SU-DHL-6 (cell line): Measurements from ENCODE around the gene WNT3.

ENCODE experiments used
- H2AFZ ChIP-seq: fragments of 200-600 bp; sonication (generic); 2 replicates; pipeline ENCODE4 v1.6.1; 2014; ENCODE audit warnings: low read depth, mild to moderate bottlenecking, moderate library complexity, mixed read lengths, antibody characterized with exemption, low read length; ENCODE audit not compliant: severe bottlenecking
- H3F3A ChIP-seq: fragments of 200-600 bp; shearing (Covaris generic); 2 replicates; pipeline ENCODE4 v1.6.0; 2016; ENCODE audit warnings: antibody characterized with exemption, mild to moderate bottlenecking; ENCODE audit not compliant: insufficient read depth
- H3K27ac ChIP-seq: fragments of 200-600 bp; sonication (generic); 2 replicates; pipeline ENCODE4 v1.5.1; 2016; ENCODE audit warnings: low read depth, mild to moderate bottlenecking, low read length, moderate library complexity, mixed read lengths
- H3K27me3 ChIP-seq: fragments of 200-600 bp; sonication (generic), shearing (Covaris generic); 2 replicates; pipeline ENCODE4 v1.6.0; 2014; ENCODE audit warnings: mild to moderate bottlenecking, low read length
- H3K36me3 ChIP-seq: fragments of 200-600 bp; sonication (generic); 2 replicates; pipeline ENCODE4 v1.6.1; 2014; ENCODE audit warnings: mild to moderate bottlenecking, low read length, mixed read lengths
- H3K4me2 ChIP-seq: fragments of 300-600, 200-600 bp; shearing (Covaris generic), sonication (generic); 2 replicates; pipeline ENCODE4 v1.6.0; 2014; ENCODE audit warnings: low read length, low read depth, mild to moderate bottlenecking; ENCODE audit not compliant: poor library complexity, severe bottlenecking
- H3K4me3 ChIP-seq: fragments of 200-600 bp; sonication (generic); 2 replicates; pipeline ENCODE4 v1.5.1; 2014; ENCODE audit warnings: antibody characterized with exemption, low read length, mild to moderate bottlenecking, mixed read lengths; ENCODE audit not compliant: insufficient read depth, poor library complexity, severe bottlenecking
- H3K79me2 ChIP-seq: fragments of 200-600 bp; sonication (generic); 2 replicates; pipeline ENCODE4 v1.6.1; 2014; ENCODE audit warnings: mild to moderate bottlenecking, low read length, moderate library complexity; ENCODE audit not compliant: insufficient read depth
- H3K9ac ChIP-seq: fragments of 200-600 bp; sonication (generic); 2 replicates; pipeline ENCODE4 v1.7.0; 2014; ENCODE audit warnings: mild to moderate bottlenecking, low read length
- H3K9me2 ChIP-seq: fragments of 200-600 bp; sonication (generic); replicated peaks from 2 replicates; pipeline ENCODE4 v1.6.1; 2014; ENCODE audit warnings: low read length; ENCODE audit not compliant: insufficient read depth
- H3K9me3 ChIP-seq: fragments of 200-600 bp; sonication (generic); 2 replicates; pipeline ENCODE4 v1.6.1; 2014; ENCODE audit warnings: low read length, mixed read lengths; ENCODE audit not compliant: insufficient read depth
- H4K20me1 ChIP-seq: fragments of 200-600 bp; sonication (generic); 2 replicates; pipeline ENCODE4 v1.6.1; 2014; ENCODE audit warnings: low read depth, mild to moderate bottlenecking, antibody characterized with exemption, low read length, moderate library complexity, mixed read lengths
- CTCF ChIP-seq: fragments of 200-600 bp; sonication (generic); IDR thresholded peaks from one replicate; pipeline ENCODE4 v1.5.1; 2017; ENCODE audit warnings: antibody characterized with exemption, mild to moderate bottlenecking, low read length, moderate library complexity; ENCODE audit not compliant: insufficient read depth, poor library complexity, severe bottlenecking
- EZH2phosphoT487 ChIP-seq: fragments of 200-600 bp; sonication (generic), shearing (Covaris generic); conservative IDR thresholded peaks from 2 replicates; pipeline ENCODE4 v1.6.1; 2018; ENCODE audit warnings: mild to moderate bottlenecking, antibody characterized with exemption, low read length, moderate library complexity, mixed read lengths

WNT3 gene

DNA sequence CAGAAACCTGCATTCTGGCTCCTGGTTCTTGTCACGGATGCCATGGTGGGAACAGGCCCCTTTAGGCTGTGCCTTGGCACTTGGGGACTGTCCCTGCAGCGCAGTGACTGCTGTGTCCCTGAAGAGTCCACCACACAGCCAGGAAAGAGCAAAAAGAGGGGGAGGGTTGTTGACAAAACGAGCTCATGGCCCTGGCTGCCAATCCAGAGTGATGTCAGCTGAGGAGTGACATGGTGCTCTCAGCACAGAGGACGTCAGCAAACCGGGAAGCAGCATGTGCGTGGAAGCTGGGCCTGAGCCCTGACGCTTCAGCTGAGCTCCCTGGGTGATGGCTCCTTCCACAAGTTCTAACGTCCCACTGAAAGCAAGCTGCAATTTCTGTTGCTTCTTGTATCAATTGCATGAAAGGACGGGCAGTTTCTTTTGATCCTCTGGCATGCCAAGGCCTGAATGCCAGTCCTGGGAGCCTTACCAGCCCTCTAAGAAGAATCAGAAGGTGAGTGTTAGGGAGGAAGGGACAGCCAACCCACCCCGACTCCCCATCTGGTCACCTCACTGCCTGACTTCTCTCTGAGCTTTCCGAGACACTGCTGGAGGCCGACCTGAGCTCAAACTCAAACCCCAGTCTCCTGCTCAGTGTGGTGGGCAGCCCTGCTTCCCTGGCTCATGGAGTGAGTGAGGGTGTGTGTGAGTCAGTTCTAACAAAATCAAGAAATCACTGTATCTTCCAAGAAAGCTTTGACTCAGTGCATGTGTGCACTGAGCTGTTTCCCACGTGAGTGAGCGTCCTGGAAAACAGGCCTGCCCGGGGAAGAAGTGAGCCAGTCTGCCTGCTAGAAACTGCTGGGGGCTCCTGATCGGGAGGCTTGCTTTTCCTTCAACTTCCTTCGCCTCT, 14.7 kb upstream of the WNT3 start:
- Histone ChIP-seq H3F3A (no peaks in the 10 kb centered on the region), H3K4me2 (no peak overlapping the region), H4K20me1 (no peaks in the 10 kb centered on the region), H3K9me2 (no peaks in the 10 kb centered on the region), H3K36me3 (no peaks in the 10 kb centered on the region), H2AFZ (no peak overlapping the region), H3K4me3 (no peak overlapping the region), H3K9ac (no peak overlapping the region), H3K27me3 (no peaks in the 10 kb centered on the region), H3K27ac (no peak overlapping the region), H3K79me2 (no peaks in the 10 kb centered on the region), H3K9me3 (no peaks in the 10 kb centered on the region)
- no peak for TF ChIP-seq CTCF

GRCh38 chr17:46832331-46832821, 13.9 kb upstream of the WNT3 start:
- H3F3A ChIP-seq: no peaks in the 10 kb centered on the region
- H3K9me3 ChIP-seq: no peaks in the 10 kb centered on the region
- H4K20me1 ChIP-seq: no peaks in the 10 kb centered on the region
- H2AFZ ChIP-seq: no peak overlapping the region
- H3K4me3 ChIP-seq: no peak overlapping the region
- no peaks in the 10 kb centered on the region for H3K36me3 ChIP-seq
- no peaks in the 10 kb centered on the region for H3K79me2 ChIP-seq
- no peak overlapping the region for H3K27ac ChIP-seq
- no peak overlapping the region for H3K9ac ChIP-seq
- no peaks in the 10 kb centered on the region for H3K27me3 ChIP-seq
- no peak for TF ChIP-seq CTCF
- TF ChIP-seq EZH2phosphoT487: no peak
- H3K9me2 ChIP-seq: no peaks in the 10 kb centered on the region
- H3K4me2 ChIP-seq: no peak overlapping the region

- Histone ChIP-seq H2AFZ (no peak overlapping the region), H3K9ac (no peak overlapping the region), H3K36me3 (no peaks in the 10 kb centered on the region), H3K79me2 (no peaks in the 10 kb centered on the region), H3K9me2 (no peaks in the 10 kb centered on the region), H3K4me3 (no peak overlapping the region), H3K27ac (no peak overlapping the region), H3K4me2 (no peak overlapping the region), H3K9me3 (no peaks in the 10 kb centered on the region), H4K20me1 (no peaks in the 10 kb centered on the region), H3F3A (no peaks in the 10 kb centered on the region), H3K27me3 (no peaks in the 10 kb centered on the region)
- TF ChIP-seq EZH2phosphoT487 (no peak), CTCF (no peak)
These were observed 13.3 kb upstream of the WNT3 start for GRCh38 chr17:46831573-46832330.
